Neutrophil (primary cell): ENCODE results near the gene CEP55.

Experiments used
- H3K27ac ChIP-seq: fragments of 200-600 bp; sonication (generic); 2 replicates; pipeline ENCODE4 v1.5.1; 2016; ENCODE audit warnings: mild to moderate bottlenecking, moderate library complexity
- H3K27me3 ChIP-seq: fragments of 200-600 bp; sonication (generic); 2 replicates; pipeline ENCODE4 v1.6.0; 2016; ENCODE audit warnings: mild to moderate bottlenecking
- H3K36me3 ChIP-seq: fragments of 200-600 bp; sonication (generic); 2 replicates; pipeline ENCODE4 v1.5.1; 2017
- H3K4me1 ChIP-seq, 2 experiments: fragments of 200-600 bp in 1 of 2; sonication (generic) in 1 of 2; 1 replicate in 1 of 2; 2 replicates in 1 of 2; pipeline versions ENCODE4 v1.5.1 to v1.6.1; 2013 to 2016; ENCODE audit warnings: low read depth in 1 of 2, low read length in 1 of 2, mild to moderate bottlenecking in 1 of 2, moderate library complexity in 1 of 2; ENCODE audit not compliant: control insufficient read depth in 1 of 2, insufficient read depth in 1 of 2
- H3K4me3 ChIP-seq, 2 experiments: fragments of 200-600 bp in 1 of 2; sonication (generic) in 1 of 2; 1 replicate in 1 of 2; 2 replicates in 1 of 2; pipeline ENCODE4 v1.5.1; 2013 to 2016; ENCODE audit warnings: low read depth in 1 of 2, low read length in 1 of 2, mild to moderate bottlenecking in 1 of 2, moderate library complexity in 1 of 2
- H3K9me3 ChIP-seq: fragments of 200-600 bp; sonication (generic); 2 replicates; pipeline ENCODE4 v1.5.1; 2016
- TF ChIP-seq, protein P1 (sequence below): fragments of 200-600 bp; sonication (generic); IDR thresholded peaks from 2 replicates; pipeline ENCODE4 v1.5.1; 2016; ENCODE audit warnings: antibody characterized with exemption

The CEP55 gene

DNA sequence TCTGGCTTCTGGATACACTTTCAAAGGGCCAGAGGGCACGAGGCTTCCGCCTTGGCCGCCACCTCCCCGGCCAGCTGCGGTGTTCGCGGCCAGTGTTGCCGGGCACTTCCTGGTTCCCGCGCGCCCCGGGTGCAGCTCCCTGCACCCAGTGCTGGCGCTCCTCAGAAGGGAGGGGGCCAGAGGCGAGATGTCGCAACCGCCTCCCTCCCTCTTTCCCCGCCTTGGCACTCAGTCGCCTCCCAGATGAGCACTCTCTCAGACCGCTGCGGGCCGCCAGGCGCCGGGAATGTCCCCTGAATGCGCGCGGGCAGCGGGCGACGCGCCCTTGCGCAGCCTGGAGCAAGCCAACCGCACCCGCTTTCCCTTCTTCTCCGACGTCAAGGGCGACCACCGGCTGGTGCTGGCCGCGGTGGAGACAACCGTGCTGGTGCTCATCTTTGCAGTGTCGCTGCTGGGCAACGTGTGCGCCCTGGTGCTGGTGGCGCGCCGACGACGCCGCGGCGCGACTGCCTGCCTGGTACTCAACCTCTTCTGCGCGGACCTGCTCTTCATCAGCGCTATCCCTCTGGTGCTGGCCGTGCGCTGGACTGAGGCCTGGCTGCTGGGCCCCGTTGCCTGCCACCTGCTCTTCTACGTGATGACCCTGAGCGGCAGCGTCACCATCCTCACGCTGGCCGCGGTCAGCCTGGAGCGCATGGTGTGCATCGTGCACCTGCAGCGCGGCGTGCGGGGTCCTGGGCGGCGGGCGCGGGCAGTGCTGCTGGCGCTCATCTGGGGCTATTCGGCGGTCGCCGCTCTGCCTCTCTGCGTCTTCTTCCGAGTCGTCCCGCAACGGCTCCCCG, 70.2 kb downstream of the CEP55 start, which contains the start of gene FFAR4:
Gene FFAR4, plus strand, starts transcription at position 231 of the 842 bp plus-strand sequence. Its CDS starts 56 bp downstream, at position 287.
- H3K27ac ChIP-seq = no peak within 1 kb of the TSS
- no peaks in the 10 kb centered on the region for H3K9me3 ChIP-seq
- no peaks in the 10 kb centered on the region for H3K36me3 ChIP-seq
- no peak within 1 kb of the TSS for H3K4me3 ChIP-seq
- H3K4me1 ChIP-seq = peaks cover 4 to 7% of the 10 kb centered on the region in 2 experiments
- peaks cover 66% of the 10 kb centered on the region for H3K27me3 ChIP-seq
- TF ChIP-seq, protein P1, sequence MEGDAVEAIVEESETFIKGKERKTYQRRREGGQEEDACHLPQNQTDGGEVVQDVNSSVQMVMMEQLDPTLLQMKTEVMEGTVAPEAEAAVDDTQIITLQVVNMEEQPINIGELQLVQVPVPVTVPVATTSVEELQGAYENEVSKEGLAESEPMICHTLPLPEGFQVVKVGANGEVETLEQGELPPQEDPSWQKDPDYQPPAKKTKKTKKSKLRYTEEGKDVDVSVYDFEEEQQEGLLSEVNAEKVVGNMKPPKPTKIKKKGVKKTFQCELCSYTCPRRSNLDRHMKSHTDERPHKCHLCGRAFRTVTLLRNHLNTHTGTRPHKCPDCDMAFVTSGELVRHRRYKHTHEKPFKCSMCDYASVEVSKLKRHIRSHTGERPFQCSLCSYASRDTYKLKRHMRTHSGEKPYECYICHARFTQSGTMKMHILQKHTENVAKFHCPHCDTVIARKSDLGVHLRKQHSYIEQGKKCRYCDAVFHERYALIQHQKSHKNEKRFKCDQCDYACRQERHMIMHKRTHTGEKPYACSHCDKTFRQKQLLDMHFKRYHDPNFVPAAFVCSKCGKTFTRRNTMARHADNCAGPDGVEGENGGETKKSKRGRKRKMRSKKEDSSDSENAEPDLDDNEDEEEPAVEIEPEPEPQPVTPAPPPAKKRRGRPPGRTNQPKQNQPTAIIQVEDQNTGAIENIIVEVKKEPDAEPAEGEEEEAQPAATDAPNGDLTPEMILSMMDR = no peak

DNA sequence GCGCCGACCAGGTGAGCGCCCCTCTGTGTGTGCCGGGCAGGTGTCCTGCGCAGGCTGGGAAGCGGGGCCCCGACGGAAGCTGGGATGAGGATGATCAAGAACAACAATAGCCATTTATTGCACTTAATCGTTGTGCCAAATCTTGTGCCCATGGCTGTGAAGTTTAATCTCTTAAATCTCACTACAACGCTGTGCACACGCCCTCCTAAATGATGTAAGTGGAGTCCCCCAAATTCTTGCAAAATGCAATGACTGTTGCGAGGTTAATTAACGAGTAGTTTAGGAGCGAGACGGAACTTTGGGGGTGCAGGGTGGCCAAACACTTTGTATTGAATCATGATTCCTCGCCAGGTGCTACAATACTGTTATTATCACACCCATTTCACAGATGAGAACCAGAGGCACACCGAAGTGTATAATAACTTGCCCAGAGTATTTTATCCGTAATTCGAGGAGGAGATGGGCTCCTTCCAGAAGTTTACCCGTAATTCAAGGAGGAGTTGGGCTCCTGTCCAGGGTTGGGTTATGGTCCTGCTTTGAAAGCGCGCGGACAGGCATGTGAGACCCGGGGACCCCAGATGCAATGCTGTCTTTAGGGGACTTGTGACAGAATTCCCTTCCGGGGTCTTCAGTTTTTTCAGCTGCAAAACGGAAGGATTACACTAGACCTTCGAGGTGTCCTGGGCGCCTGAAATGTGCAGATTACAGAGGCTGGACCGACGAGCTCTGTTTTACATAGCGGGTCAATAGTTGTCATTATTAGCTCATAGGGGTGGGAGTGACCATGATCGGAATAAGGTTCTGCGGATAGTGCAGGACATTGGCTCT, 71.1 kb downstream of the CEP55 start:
- H3K4me3 ChIP-seq = no peak overlapping the region
- no peak overlapping the region for H3K27ac ChIP-seq
- TF ChIP-seq, protein P1 = no peak
- H3K27me3 ChIP-seq = peaks cover 66% of the 10 kb centered on the region
- H3K36me3 ChIP-seq = no peaks in the 10 kb centered on the region
- H3K4me1 ChIP-seq = peaks cover 4 to 10% of the 10 kb centered on the region in 2 experiments
- no peaks in the 10 kb centered on the region for H3K9me3 ChIP-seq

DNA sequence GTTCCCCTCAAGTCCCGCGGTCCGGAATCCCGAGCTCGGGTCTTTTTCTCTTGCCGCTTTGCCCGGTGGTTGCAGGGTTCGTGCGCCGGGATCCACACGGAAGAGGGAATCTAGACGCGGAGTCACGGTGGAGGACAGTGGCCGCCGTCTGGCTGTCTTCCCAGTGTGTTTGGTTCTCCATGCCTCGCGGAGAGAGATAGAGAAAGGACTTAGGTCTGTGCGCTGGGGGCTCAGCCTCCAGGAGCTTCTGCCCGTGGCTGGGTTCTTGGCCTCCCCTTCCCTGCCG, 71.6 kb downstream of the CEP55 start:
- Histone ChIP-seq H3K27ac (no peak overlapping the region), H3K4me1 (peaks cover 4 to 15% of the 10 kb centered on the region in 2 experiments), H3K27me3 (peaks cover 66% of the 10 kb centered on the region), H3K9me3 (no peaks in the 10 kb centered on the region), H3K4me3 (no peak overlapping the region), H3K36me3 (no peaks in the 10 kb centered on the region)
- TF ChIP-seq, protein P1 = no peak

DNA sequence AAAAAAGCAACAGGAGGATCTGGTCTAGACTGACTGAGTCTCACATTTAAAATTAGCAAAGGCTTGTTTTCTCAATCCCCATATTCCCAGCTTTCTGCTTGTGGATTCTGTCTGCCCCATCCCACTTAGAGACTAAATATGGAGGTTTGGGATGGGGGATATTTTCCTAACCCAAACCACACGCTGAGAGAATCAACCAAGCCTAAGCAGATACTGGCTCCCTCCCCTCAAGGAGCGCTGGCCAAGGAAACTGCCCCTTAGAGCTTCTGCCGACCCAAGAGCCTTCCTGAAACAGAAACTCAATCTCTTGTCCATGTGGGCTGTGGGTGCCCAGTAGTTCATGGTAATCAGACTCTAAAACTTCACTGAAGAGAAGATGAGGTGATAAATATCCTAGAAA, 74.0 kb downstream of the CEP55 start:
- TF ChIP-seq, protein P1 = no peak
- peaks cover 61% of the 10 kb centered on the region for H3K27me3 ChIP-seq

DNA sequence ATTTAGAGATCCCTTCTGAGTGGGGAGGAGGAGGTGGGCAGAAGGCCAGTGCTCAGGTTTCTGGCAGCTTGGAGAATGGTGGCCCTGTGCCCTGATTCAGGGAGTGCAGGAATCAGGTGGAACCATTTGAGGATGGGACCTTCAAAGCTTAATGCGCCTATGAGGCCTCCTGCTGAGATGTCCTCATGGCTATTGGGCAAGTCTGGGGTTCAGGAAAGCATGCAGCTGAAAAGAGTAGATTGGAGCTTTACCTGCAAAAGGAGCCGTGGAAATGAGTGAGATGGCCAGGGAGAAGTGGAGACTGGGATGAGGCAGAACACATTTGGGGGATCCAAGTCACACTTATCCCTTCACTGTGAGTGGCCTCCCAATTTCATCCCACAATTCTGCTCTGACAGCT, 76.2 kb downstream of the CEP55 start:
- Histone ChIP-seq H3K4me3 (no peak overlapping the region), H3K27ac (no peak overlapping the region)

More for the DNA sequence above, 74.0 kb downstream of the CEP55 start:
- Histone ChIP-seq H3K4me1 (peaks cover 8 to 21% of the 10 kb centered on the region in 2 experiments), H3K9me3 (no peaks in the 10 kb centered on the region), H3K36me3 (no peaks in the 10 kb centered on the region), H3K27ac (no peak overlapping the region), H3K4me3 (no peak overlapping the region)

More for the DNA sequence above, 76.2 kb downstream of the CEP55 start:
- TF ChIP-seq, protein P1 = no peak
- Histone ChIP-seq H3K4me1 (peaks cover 4 to 14% of the 10 kb centered on the region in 2 experiments), H3K27me3 (peaks cover 39% of the 10 kb centered on the region), H3K9me3 (no peaks in the 10 kb centered on the region), H3K36me3 (no peaks in the 10 kb centered on the region)
